ENCODE results near the gene SUPT6H.

The SUPT6H gene

GRCh38 chr17:28661635-28662526, at the start of gene SUPT6H, which contains the start of gene SDF2:
SUPT6H (plus strand) TSS chr17:28662205; CDS start chr17:28673402, 11,197 bp downstream.
SDF2 (minus strand) TSS chr17:28661906; CDS start chr17:28661876, 30 bp downstream.
- peak; percentile 80 to 85 for DNase-seq

GRCh38 chr17:28612531-28612930, 49.5 kb upstream of the SUPT6H start:
- no peak for DNase-seq

- DNase-seq, result peak; percentile 29 to 42
These were observed 48.8 kb upstream of the SUPT6H start for GRCh38 chr17:28612936-28613872.

- no peak for DNase-seq
These were observed 48.0 kb upstream of the SUPT6H start, which contains the start of gene RSKR for GRCh38 chr17:28613931-28614381. RSKR (minus strand) TSS chr17:28614185; CDS start chr17:28614161, 24 bp downstream.

- no peak for DNase-seq
These were observed 46.6 kb upstream of the SUPT6H start for GRCh38 chr17:28615260-28615940.

GRCh38 chr17:28616281-28616680, 45.7 kb upstream of the SUPT6H start:
- DNase-seq, result no peak

- DNase-seq, result no peak
These were observed 43.5 kb upstream of the SUPT6H start for GRCh38 chr17:28618464-28618863.

GRCh38 chr17:28620010-28620409, 42.0 kb upstream of the SUPT6H start:
- no peak for DNase-seq

- no peak for DNase-seq
These were observed 39.8 kb upstream of the SUPT6H start for GRCh38 chr17:28622186-28622585.

GRCh38 chr17:28623696-28624095, 38.3 kb upstream of the SUPT6H start:
- DNase-seq, result no peak

- DNase-seq, result no peak
These were observed 37.9 kb upstream of the SUPT6H start for GRCh38 chr17:28624148-28624547.

GRCh38 chr17:28626818-28627217, 35.2 kb upstream of the SUPT6H start:
- DNase-seq, result no peak

- DNase-seq, result no peak
These were observed 27.7 kb upstream of the SUPT6H start for GRCh38 chr17:28634206-28634865.

- DNase-seq, result no peak
These were observed 26.5 kb upstream of the SUPT6H start for GRCh38 chr17:28635506-28635905.

GRCh38 chr17:28641579-28641978, 20.4 kb upstream of the SUPT6H start:
- no peak for DNase-seq

- peak; percentile 17 to 51 for DNase-seq
These were observed 17.8 kb upstream of the SUPT6H start for GRCh38 chr17:28643983-28644786.

- DNase-seq, result peak; percentile 91 to 96
These were observed 17.0 kb upstream of the SUPT6H start, which contains the start of gene BLTP2 for GRCh38 chr17:28644787-28645575. BLTP2 (minus strand) TSS chr17:28645158; CDS start chr17:28645056, 102 bp downstream.

- no peak for DNase-seq
These were observed 16.4 kb upstream of the SUPT6H start for GRCh38 chr17:28645576-28645939.

GRCh38 chr17:28646039-28646754, 15.8 kb upstream of the SUPT6H start:
- DNase-seq, result peak in 1 of 2 experiments; percentile 47

Measured in SHP77 (cell line).